HUES64 (cell line): ENCODE results near the gene ASMT.

ENCODE experiments used
- H3K27ac ChIP-seq: 2 replicates; pipeline ENCODE4 v1.7.0; 2013; ENCODE audit warnings: low read depth, low read length, inconsistent platforms
- H3K27me3 ChIP-seq: 2 replicates; pipeline ENCODE4 v1.6.1; 2013; ENCODE audit warnings: mild to moderate bottlenecking, low read length; ENCODE audit not compliant: insufficient read depth
- H3K36me3 ChIP-seq: 2 replicates; pipeline ENCODE4 v1.6.1; 2013; ENCODE audit warnings: mild to moderate bottlenecking, low read length; ENCODE audit not compliant: insufficient read depth
- H3K4me1 ChIP-seq: 2 replicates; pipeline ENCODE4 v1.6.1; 2013; ENCODE audit warnings: mild to moderate bottlenecking, low read length, moderate library complexity; ENCODE audit not compliant: insufficient read depth
- H3K4me3 ChIP-seq: 2 replicates; pipeline ENCODE4 v1.5.1; 2013; ENCODE audit warnings: mild to moderate bottlenecking, low read length, moderate library complexity
- H3K9ac ChIP-seq: 2 replicates; pipeline ENCODE4 v1.6.1; 2013; ENCODE audit warnings: mild to moderate bottlenecking, low read depth, low read length
- H3K9me3 ChIP-seq: 2 replicates; pipeline ENCODE4 v1.6.1; 2013; ENCODE audit warnings: low read depth, low read length; ENCODE audit not compliant: insufficient read depth
- WGBS: fragments of 150-250, 120-280 bp; methylation state at CpG from one replicate; pipeline ENCODE4 v1.1.7; 2013; ENCODE audit warnings: missing lambda C conversion rate; 5-methylcytosine and 5-hydroxymethylcytosine counted together

The ASMT gene

GRCh38 chrX:1598876-1599790 is 15.7 kb upstream of the ASMT start:
- Histone ChIP-seq H3K4me1 (no peaks in the 10 kb centered on the region), H3K9me3 (no peaks in the 10 kb centered on the region), H3K4me3 (no peak overlapping the region), H3K27ac (no peak overlapping the region), H3K36me3 (peaks cover 87% of the 10 kb centered on the region), H3K27me3 (no peaks in the 10 kb centered on the region), H3K9ac (no peak overlapping the region)
- 96% methylated on average over 57 of the region's 57 CpGs for WGBS

GRCh38 chrX:1599791-1600405 is 15.0 kb upstream of the ASMT start:
- Histone ChIP-seq H3K36me3 (peaks cover 80% of the 10 kb centered on the region), H3K4me3 (no peak overlapping the region), H3K9me3 (no peaks in the 10 kb centered on the region), H3K9ac (no peak overlapping the region), H3K27me3 (no peaks in the 10 kb centered on the region), H3K27ac (no peak overlapping the region), H3K4me1 (no peaks in the 10 kb centered on the region)
- WGBS, result 96% methylated on average over 36 of the region's 36 CpGs

DNA sequence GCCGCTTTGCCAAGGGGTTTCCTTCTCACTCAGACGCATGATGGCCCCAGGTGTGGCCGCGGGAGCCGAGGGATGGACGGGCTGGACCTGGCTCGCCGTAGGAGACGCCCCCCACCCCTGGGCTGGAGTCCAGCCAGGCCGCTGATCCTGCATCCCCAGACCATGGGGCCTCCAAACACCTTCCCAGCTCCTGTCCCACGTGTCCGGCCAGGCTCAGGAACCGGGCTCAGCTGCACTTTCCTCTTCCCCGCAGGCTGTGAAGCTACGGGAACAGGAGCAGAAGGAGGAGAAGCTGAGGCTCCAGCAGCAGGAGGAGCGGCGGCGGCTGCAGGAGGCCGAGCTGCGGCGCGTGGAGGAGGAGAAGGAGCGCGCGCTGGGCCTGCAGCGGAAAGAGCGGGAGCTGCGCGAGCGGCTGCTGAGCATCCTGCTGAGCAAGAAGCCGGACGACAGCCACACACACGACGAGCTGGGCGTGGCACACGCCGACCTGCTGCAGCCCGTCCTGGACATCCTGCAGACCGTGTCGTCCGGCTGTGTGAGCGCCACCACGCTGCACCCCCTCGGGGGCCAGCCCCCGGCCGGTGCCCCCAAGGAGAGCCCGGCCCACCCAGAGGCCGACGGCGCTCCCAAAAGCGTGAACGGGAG is 14.3 kb upstream of the ASMT start:
- Histone ChIP-seq H3K36me3 (peaks cover 74% of the 10 kb centered on the region), H3K27me3 (no peaks in the 10 kb centered on the region), H3K9ac (no peak overlapping the region), H3K27ac (no peak overlapping the region), H3K9me3 (no peaks in the 10 kb centered on the region), H3K4me3 (no peak overlapping the region), H3K4me1 (no peaks in the 10 kb centered on the region)
- WGBS, result 96% methylated on average over 52 of the region's 52 CpGs

GRCh38 chrX:1601051-1601767 is 13.7 kb upstream of the ASMT start:
- peaks cover 67% of the 10 kb centered on the region for H3K36me3 ChIP-seq

DNA sequence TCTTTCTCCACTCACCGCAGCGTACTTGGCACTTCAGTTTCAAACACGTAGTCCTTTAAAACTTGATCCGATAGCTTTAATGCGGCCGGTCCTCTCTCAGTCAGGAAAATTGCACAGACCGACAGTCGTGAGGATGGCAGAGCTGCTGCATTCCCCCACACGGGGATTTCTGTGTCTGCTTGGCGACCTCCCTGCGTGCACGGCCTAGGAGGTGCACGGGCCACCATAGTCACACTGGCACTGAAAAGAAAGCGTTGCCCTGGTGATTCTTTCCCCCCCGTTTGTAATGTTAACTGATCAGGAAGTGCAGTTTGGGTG is 13.1 kb upstream of the ASMT start:
- H3K9ac ChIP-seq, result no peak overlapping the region
- H3K27me3 ChIP-seq, result no peaks in the 10 kb centered on the region
- H3K4me3 ChIP-seq, result no peak overlapping the region
- peaks cover 64% of the 10 kb centered on the region for H3K36me3 ChIP-seq
- H3K9me3 ChIP-seq, result no peaks in the 10 kb centered on the region
- 94% methylated on average over 15 of the region's 15 CpGs for WGBS
- no peak overlapping the region for H3K27ac ChIP-seq
- H3K4me1 ChIP-seq, result no peaks in the 10 kb centered on the region

More at GRCh38 chrX:1601051-1601767, 13.7 kb upstream of the ASMT start:
- H3K9ac ChIP-seq, result no peak overlapping the region
- no peaks in the 10 kb centered on the region for H3K9me3 ChIP-seq
- WGBS, result 97% methylated on average over 58 of the region's 58 CpGs
- no peak overlapping the region for H3K4me3 ChIP-seq
- no peaks in the 10 kb centered on the region for H3K4me1 ChIP-seq
- H3K27ac ChIP-seq, result no peak overlapping the region
- H3K27me3 ChIP-seq, result no peaks in the 10 kb centered on the region

DNA sequence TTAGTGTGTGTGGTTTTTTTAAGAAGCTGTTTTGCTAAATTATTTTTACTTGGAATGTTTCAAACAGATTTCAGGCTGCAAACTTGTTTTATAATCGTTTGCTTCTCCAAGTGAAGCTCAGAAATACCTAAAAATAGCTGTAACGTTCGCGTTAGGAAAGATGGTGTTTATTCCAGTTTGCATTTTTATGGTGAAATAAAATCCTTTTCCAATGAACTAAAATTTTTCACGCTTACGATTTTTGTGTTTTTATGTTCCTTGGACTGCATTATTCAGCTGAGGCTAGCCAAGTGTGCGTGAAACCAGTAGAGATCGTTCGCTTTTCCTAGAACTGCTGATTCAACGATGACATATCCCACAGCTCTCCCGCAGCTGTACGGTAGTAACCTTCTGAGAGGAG is 12.6 kb upstream of the ASMT start:
- no peaks in the 10 kb centered on the region for H3K27me3 ChIP-seq
- H3K36me3 ChIP-seq, result peaks cover 58% of the 10 kb centered on the region
- H3K4me1 ChIP-seq, result no peaks in the 10 kb centered on the region
- 97% methylated on average over 12 of the region's 12 CpGs for WGBS
- no peak overlapping the region for H3K9ac ChIP-seq
- H3K9me3 ChIP-seq, result no peaks in the 10 kb centered on the region
- H3K27ac ChIP-seq, result no peak overlapping the region
- H3K4me3 ChIP-seq, result no peak overlapping the region

DNA sequence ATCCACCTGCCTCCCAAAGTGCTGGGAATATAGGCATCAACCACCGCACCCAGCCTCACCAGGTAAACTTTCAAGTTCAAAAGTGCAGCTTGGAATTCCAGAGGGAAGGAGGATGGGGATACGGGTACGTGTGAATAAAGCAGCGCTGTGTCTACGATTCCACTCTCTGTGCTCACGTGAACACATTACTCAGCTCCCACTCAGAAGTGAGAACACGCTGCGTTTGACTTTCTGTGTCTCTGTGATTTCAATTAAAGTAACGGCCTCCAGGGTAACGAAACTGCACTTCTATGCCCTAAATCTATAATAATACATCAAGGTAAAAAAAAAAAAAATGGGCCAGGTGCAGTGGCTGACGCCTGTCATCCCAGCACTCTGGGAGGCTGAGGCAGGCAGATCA is 8.4 kb upstream of the ASMT start:
- Histone ChIP-seq H3K27me3 (no peaks in the 10 kb centered on the region), H3K4me3 (no peak overlapping the region), H3K9me3 (no peaks in the 10 kb centered on the region), H3K36me3 (peaks cover 19% of the 10 kb centered on the region), H3K4me1 (no peaks in the 10 kb centered on the region), H3K27ac (no peak overlapping the region), H3K9ac (no peak overlapping the region)
- 96% methylated on average over 10 of the region's 11 CpGs for WGBS

GRCh38 chrX:1609311-1609710 is 5.5 kb upstream of the ASMT start:
- Histone ChIP-seq H3K27ac (no peak overlapping the region), H3K9me3 (no peaks in the 10 kb centered on the region), H3K4me3 (no peak overlapping the region), H3K4me1 (no peaks in the 10 kb centered on the region), H3K36me3 (no peaks in the 10 kb centered on the region), H3K27me3 (no peaks in the 10 kb centered on the region), H3K9ac (no peak overlapping the region)
- 91% methylated on average over 10 of the region's 11 CpGs for WGBS

DNA sequence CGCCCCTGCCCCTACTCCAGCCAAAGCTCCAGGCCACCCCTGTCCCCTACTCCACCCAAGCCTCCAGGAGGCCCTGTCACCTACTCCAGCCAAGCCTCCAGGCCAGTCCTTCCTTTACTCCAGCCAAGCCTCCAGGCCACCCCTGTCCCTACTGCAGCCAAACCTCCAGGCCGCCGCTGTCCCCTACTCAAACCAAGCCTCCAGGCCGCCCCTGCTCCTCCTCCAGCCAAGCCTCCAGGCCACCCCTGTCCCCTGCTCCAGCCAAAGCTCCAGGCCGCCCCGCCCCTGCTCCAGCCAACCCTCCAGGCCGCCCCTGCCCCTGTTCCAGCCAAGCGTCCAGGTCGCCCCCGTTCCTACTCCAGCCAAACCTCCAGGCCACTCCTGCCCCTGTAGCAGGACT is 5.1 kb upstream of the ASMT start:
- WGBS, result 83% methylated on average over 10 of the region's 10 CpGs
- H3K9ac ChIP-seq, result no peak overlapping the region
- H3K4me3 ChIP-seq, result no peak overlapping the region
- H3K36me3 ChIP-seq, result no peaks in the 10 kb centered on the region
- H3K27me3 ChIP-seq, result no peaks in the 10 kb centered on the region
- H3K27ac ChIP-seq, result no peak overlapping the region
- no peaks in the 10 kb centered on the region for H3K9me3 ChIP-seq
- H3K4me1 ChIP-seq, result no peaks in the 10 kb centered on the region

- no peaks in the 10 kb centered on the region for H3K9me3 ChIP-seq
- H3K4me3 ChIP-seq, result no peak overlapping the region
- H3K27ac ChIP-seq, result no peak overlapping the region
- H3K36me3 ChIP-seq, result no peaks in the 10 kb centered on the region
- H3K9ac ChIP-seq, result no peak overlapping the region
- no peaks in the 10 kb centered on the region for H3K27me3 ChIP-seq
- WGBS, result 86% methylated on average over 15 of the region's 15 CpGs
- no peaks in the 10 kb centered on the region for H3K4me1 ChIP-seq
Measured at GRCh38 chrX:1610166-1610565, 4.7 kb upstream of the ASMT start.

GRCh38 chrX:1610736-1611135 is 4.1 kb upstream of the ASMT start:
- no peaks in the 10 kb centered on the region for H3K27me3 ChIP-seq
- H3K27ac ChIP-seq, result no peak overlapping the region
- H3K9ac ChIP-seq, result no peak overlapping the region
- no peaks in the 10 kb centered on the region for H3K36me3 ChIP-seq
- no peaks in the 10 kb centered on the region for H3K9me3 ChIP-seq
- 87% methylated on average over 12 of the region's 12 CpGs for WGBS
- H3K4me1 ChIP-seq, result no peaks in the 10 kb centered on the region
- H3K4me3 ChIP-seq, result no peak overlapping the region
